ENCODE data around the gene MAPK9.

The MAPK9 gene

DNA sequence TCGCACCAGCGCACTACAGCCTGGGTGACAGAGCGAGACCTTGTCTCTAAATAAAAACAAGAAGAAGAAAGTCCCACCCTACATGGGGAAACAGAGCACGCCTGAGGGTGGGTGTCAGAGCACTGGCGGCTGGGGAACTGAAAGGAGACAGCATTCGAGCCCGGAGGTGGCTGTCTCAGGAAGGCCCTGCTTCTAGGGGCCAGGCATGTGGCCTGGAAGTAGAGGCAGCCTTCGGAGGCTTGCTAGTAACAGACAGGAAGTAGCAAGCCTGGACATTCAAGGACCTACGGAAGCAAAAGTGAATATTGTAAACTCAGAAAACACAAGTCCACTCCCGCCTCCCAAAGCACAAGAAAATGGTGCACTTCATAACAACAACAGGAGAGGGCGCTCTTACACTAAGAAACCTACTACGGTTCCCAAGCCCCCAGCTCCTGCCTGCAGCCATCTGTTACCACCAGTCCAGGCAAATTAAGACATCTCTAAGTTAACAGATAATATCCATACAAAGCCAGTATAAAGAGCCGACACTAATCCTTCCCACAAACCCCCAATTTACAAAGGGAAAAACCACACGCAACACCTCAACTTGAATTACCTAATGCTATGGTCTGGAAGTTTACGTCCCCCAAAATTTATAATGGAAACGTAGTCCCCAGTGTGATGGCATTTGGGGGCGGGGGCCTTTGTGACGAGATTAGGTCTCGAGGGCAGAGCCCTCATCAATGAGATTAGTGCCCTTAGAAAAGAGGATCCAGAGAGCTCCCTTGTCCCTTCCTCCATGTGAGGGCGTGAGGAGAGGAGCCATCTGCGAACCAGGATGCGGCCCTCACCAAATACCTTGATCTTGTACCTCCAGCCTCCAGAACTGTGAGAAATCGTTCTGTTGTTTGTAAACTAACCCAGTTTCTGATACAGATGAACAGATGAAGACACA is 90.6 kb downstream of the MAPK9 start:
- DNase-seq: no peak

DNA sequence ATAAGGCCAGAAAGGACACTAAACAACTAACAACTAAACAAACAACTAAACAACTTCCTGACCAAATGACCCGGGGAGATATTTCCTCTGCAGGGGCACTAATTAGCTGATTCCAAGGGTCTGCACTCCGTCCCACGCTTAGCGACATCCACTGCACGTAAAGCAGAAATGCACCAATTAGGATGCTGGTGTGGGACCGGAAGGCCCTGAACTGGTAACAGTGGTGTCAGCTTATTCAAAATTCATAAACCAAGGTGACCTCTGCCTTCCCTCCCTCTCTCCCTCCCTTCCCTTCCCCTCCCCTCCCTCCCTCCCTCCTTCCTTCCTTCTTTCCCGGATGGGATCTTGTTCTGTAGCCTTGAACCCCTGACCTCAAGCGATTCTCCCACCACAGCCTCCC is 92.5 kb downstream of the MAPK9 start:
- DNase-seq: no peak

DNA sequence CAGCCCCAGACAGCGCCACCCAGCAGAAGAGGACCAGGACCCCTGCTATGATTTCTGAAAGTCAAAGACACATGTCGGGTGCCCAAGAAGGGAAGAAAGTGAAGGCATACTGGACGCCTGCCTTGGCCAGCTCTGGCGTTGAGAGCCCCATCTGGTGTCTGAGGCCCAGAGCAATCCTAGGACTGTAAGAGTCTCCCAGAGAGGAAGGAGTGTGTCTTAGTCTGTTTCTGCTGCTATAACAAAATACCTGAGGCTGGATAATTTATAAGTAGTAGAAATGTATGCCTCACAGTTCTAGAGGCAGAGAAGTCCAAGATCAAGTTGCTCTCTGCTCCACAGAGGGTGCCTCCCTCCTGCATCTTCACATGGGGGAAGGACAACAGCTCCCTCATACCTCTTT is 93.7 kb downstream of the MAPK9 start:
- no peak for DNase-seq

GRCh38 chr5:180197016-180197702 is 94.7 kb downstream of the MAPK9 start:
- no peak for DNase-seq

- DNase-seq: no peak
These were observed 97.2 kb downstream of the MAPK9 start for GRCh38 chr5:180194410-180195345.

- DNase-seq: no peak
These were observed 98.0 kb downstream of the MAPK9 start for GRCh38 chr5:180193749-180194375.

GRCh38 chr5:180191716-180192115 is 100.2 kb downstream of the MAPK9 start:
- no peak for DNase-seq

- no peak for DNase-seq
These were observed 104.1 kb downstream of the MAPK9 start for GRCh38 chr5:180187767-180188166.

All from NCI-H2227 treated with DMSO at 0.1 percent for 48 hours (cell line).